ENCODE results near the gene SUV39H1. TPM values are rescaled to one million over a fixed set of nuclear protein-coding genes. Genes with fewer than 3 reads are reported as not detected.

Gene SUV39H1
- total and polyA plus RNA-seq, 2 donors (not counting 1 experiment from before 2014, with no cell fraction given) = 6.7 to 9.5 TPM

DNA sequence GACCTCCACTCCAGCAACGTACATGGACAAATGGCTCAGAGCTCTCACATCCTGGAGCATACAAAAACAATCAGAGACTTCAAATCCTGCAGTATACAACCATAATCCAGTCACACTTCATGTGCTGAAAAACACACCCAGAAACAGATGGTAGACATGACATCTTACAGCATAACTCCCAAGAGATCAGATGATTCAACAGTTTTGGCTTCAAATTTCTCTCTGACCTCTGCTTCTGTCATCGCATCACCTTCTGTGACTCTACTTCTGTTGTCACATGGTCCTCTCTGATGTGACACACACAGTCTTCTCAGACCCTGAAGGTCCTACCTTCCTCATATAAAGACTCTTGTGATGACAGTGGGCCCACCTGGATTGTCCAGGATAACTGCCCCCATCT lies 18.5 kb downstream of the SUV39H1 start:
- Mint-ChIP-seq H3K27ac (no peak overlapping the region), H3K9me3 (ENCODE audit: insufficient read depth) (no peaks in the 10 kb centered on the region), H3K4me1 (peaks cover 7% of the 10 kb centered on the region), H3K27me3 (no peaks in the 10 kb centered on the region), H3K4me3 (no peak overlapping the region)
- Histone ChIP-seq H3K27me3 (replicated peaks in 1 of 4; ENCODE audit: control extremely low read depth in 1 of 4, control insufficient read depth in 3 of 4, insufficient read depth in 4 of 4, low read length in 3 of 4) (no peaks in the 10 kb centered on the region), H4K20me1 (ENCODE audit: control insufficient read depth, insufficient read depth, low read length, poor library complexity, severe bottlenecking) (no peaks in the 10 kb centered on the region), H3K79me2 (ENCODE audit: control insufficient read depth, insufficient read depth, low read length) (peaks cover 4% of the 10 kb centered on the region), H3K9me3 (ENCODE audit: control extremely low read depth in 1 of 3, control insufficient read depth in 2 of 3, insufficient read depth in 1 of 3, low read length in 2 of 3) (no peaks in the 10 kb centered on the region), H3K4me2 (replicated peaks; ENCODE audit: low read depth, low read length, poor library complexity, severe bottlenecking) (no peak overlapping the region), H3K9ac (ENCODE audit: low read length) (no peak overlapping the region), H2AFZ (ENCODE audit: insufficient read depth, low read depth, low read length, poor library complexity, severe bottlenecking) (no peak overlapping the region), H3K36me3 (replicated peaks in 1 of 2; ENCODE audit: control extremely low read depth in 1 of 2, control insufficient read depth in 1 of 2, extremely low read depth in 1 of 2, insufficient read depth in 2 of 2, low read length in 1 of 2) (no peaks in the 10 kb centered on the region), H3K4me1 (ENCODE audit: control insufficient read depth in 2 of 2, insufficient read depth in 2 of 2, low read length in 2 of 2) (no peaks in the 10 kb centered on the region), H3K4me3 (ENCODE audit: control extremely low read depth in 1 of 5, extremely low read depth in 1 of 5, insufficient read depth in 1 of 5, low read depth in 2 of 5, low read length in 4 of 5) (no peak overlapping the region), H3K27ac (ENCODE audit: low read length in 2 of 2) (no peak overlapping the region)
- ChIA-PET CTCF (no interaction called here), POLR2A (no interaction called here)
- TF ChIP-seq, protein P1, sequence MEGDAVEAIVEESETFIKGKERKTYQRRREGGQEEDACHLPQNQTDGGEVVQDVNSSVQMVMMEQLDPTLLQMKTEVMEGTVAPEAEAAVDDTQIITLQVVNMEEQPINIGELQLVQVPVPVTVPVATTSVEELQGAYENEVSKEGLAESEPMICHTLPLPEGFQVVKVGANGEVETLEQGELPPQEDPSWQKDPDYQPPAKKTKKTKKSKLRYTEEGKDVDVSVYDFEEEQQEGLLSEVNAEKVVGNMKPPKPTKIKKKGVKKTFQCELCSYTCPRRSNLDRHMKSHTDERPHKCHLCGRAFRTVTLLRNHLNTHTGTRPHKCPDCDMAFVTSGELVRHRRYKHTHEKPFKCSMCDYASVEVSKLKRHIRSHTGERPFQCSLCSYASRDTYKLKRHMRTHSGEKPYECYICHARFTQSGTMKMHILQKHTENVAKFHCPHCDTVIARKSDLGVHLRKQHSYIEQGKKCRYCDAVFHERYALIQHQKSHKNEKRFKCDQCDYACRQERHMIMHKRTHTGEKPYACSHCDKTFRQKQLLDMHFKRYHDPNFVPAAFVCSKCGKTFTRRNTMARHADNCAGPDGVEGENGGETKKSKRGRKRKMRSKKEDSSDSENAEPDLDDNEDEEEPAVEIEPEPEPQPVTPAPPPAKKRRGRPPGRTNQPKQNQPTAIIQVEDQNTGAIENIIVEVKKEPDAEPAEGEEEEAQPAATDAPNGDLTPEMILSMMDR (IDR thresholded peaks at IDR 0.05) = no peak
- TF ChIP-seq EZH2 (IDR thresholded peaks at IDR 0.05; ENCODE audit: borderline replicate concordance, insufficient read depth, low read depth, low read length, poor library complexity, severe bottlenecking) = no peak
- WGBS (ENCODE audit: insufficient coverage) = 70% methylated on average over 2 of the region's 2 CpGs
- DNase-seq = no peak
- intact Hi-C loops (cut with micrococcal nuclease) = no loop called here
- ATAC-seq (ENCODE audit: low read depth) = no peak

DNA sequence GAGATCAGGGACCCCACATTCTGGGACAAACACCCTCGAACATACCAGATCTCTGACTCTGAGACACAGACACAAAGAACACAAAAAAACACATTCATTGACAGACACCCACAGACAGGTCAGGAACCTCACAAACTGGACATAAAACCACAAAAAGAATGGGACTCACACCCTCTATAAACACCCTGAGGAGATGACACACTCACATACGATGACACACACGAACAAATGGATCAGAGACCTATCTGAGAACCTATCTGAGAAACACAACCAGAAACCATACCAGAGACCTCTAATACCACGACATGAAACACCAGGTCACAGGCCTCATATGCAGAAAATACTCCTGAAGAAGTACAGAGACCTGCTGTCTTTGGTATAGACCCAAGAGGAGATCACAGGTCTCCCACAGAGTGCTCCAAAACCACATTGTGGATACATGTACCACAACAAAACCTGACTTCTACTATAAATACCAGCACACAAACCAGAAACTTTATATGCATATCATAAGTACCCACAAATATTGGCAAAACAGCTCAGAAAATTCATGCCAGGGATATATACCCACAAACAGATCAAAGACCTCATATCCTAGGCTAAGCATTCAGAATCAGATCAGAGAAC lies 19.5 kb downstream of the SUV39H1 start:
- H3K4me3 Mint-ChIP-seq = no peak overlapping the region
- TF ChIP-seq, protein P1 (IDR thresholded peaks at IDR 0.05) = no peak
- TF ChIP-seq EZH2 (IDR thresholded peaks at IDR 0.05; ENCODE audit: borderline replicate concordance, insufficient read depth, low read depth, low read length, poor library complexity, severe bottlenecking) = no peak
- no peaks in the 10 kb centered on the region for H3K9me3 Mint-ChIP-seq (ENCODE audit: insufficient read depth)
- Histone ChIP-seq H2AFZ (ENCODE audit: insufficient read depth, low read depth, low read length, poor library complexity, severe bottlenecking) (no peak overlapping the region), H4K20me1 (ENCODE audit: control insufficient read depth, insufficient read depth, low read length, poor library complexity, severe bottlenecking) (no peaks in the 10 kb centered on the region), H3K4me2 (replicated peaks; ENCODE audit: low read depth, low read length, poor library complexity, severe bottlenecking) (no peak overlapping the region), H3K79me2 (ENCODE audit: control insufficient read depth, insufficient read depth, low read length) (peaks cover 4% of the 10 kb centered on the region), H3K4me1 (ENCODE audit: control insufficient read depth in 2 of 2, insufficient read depth in 2 of 2, low read length in 2 of 2) (no peaks in the 10 kb centered on the region), H3K27me3 (replicated peaks in 1 of 4; ENCODE audit: control extremely low read depth in 1 of 4, control insufficient read depth in 3 of 4, insufficient read depth in 4 of 4, low read length in 3 of 4) (no peaks in the 10 kb centered on the region), H3K4me3 (ENCODE audit: control extremely low read depth in 1 of 5, extremely low read depth in 1 of 5, insufficient read depth in 1 of 5, low read depth in 2 of 5, low read length in 4 of 5) (no peak overlapping the region), H3K27ac (ENCODE audit: low read length in 2 of 2) (no peak overlapping the region), H3K9ac (ENCODE audit: low read length) (no peak overlapping the region), H3K36me3 (replicated peaks in 1 of 2; ENCODE audit: control extremely low read depth in 1 of 2, control insufficient read depth in 1 of 2, extremely low read depth in 1 of 2, insufficient read depth in 2 of 2, low read length in 1 of 2) (no peaks in the 10 kb centered on the region), H3K9me3 (ENCODE audit: control extremely low read depth in 1 of 3, control insufficient read depth in 2 of 3, insufficient read depth in 1 of 3, low read length in 2 of 3) (no peaks in the 10 kb centered on the region)
- H3K27ac Mint-ChIP-seq = no peak overlapping the region
- no peak for DNase-seq
- CTCF ChIA-PET = no interaction called here
- H3K4me1 Mint-ChIP-seq = peaks cover 7% of the 10 kb centered on the region
- no peak for ATAC-seq (ENCODE audit: low read depth)
- 100% methylated on average over 1 of the region's 4 CpGs for WGBS (ENCODE audit: insufficient coverage)
- intact Hi-C loops (cut with micrococcal nuclease) = no loop called here
- POLR2A ChIA-PET = interaction anchor here (0.7 kb wide), 1 partner anchor 217 kb away, joined by 3 read pairs; no protein-coding TSS in a partner anchor
- H3K27me3 Mint-ChIP-seq = no peaks in the 10 kb centered on the region
